HEK293 (cell line): ENCODE data around the gene ALKAL2.
A peak's percentile ranks its signal among the peaks of the same experiment; 100 is the strongest.
"Not testable (repeated sequence)": the region's sequence is repeated elsewhere in the genome, so short reads cannot be mapped to it uniquely, and the experiment has no call there.

Experiments
- CTCF ChIA-PET: fragments of 350-600 bp; formaldehyde crosslinking; extraction: SDS; loops from one replicate; lab custom pipeline; 2021; ENCODE audit warnings: antibody characterized with exemption; lab: Yijun Ruan, JAX
- POLR2A ChIA-PET: fragments of 300-600 bp; formaldehyde crosslinking; extraction: SDS; loops from one replicate; lab custom pipeline; 2020; ENCODE audit warnings: antibody characterized with exemption, inconsistent platforms; lab: Yijun Ruan, JAX
- H3K27ac ChIP-seq: fragments of 200-500 bp; sonication (Bioruptor generic); 2 replicates; pipeline ENCODE4 v1.5.1; 2014; ENCODE audit warnings: low read depth, low read length, control low read depth, inconsistent platforms; ENCODE audit errors: extremely low read depth
- H3K36me3 ChIP-seq, 2 experiments: fragments of 200-500 bp in 1 of 2; sonication (Bioruptor generic) in 1 of 2; 1 replicate in 1 of 2; 2 replicates in 1 of 2; pipeline ENCODE4 v1.5.1; 2014 to 2017; ENCODE audit warnings: inconsistent platforms in 2 of 2, low read length in 2 of 2; ENCODE audit not compliant: control insufficient read depth in 2 of 2, insufficient read depth in 1 of 2
- H3K4me1 ChIP-seq: fragments of 200-500 bp; sonication (Bioruptor generic); 2 replicates; pipeline ENCODE4 v1.5.1; 2014; ENCODE audit warnings: mild to moderate bottlenecking, low read length, inconsistent platforms; ENCODE audit not compliant: control insufficient read depth, insufficient read depth
- H3K4me3 ChIP-seq: 2 replicates; pipeline ENCODE4 v1.5.1; 2011; ENCODE audit warnings: low read depth, mild to moderate bottlenecking, control low read depth, low read length, moderate library complexity
- H3K9me3 ChIP-seq: fragments of 200-500 bp; sonication (Bioruptor generic); 2 replicates; pipeline ENCODE4 v1.5.1; 2014; ENCODE audit warnings: low read depth, low read length, inconsistent platforms; ENCODE audit not compliant: control insufficient read depth, insufficient read depth
- IKZF3 ChIP-seq: fragments of 450-650 bp; IDR thresholded peaks from 2 replicates; pipeline ENCODE4 v1.5.0; 2018; ENCODE audit warnings: missing biosample characterization, mild to moderate bottlenecking, missing genetic modification characterization, moderate library complexity
- KLF17 ChIP-seq: fragments of 450-650 bp; formaldehyde crosslinking; IDR thresholded peaks from 2 replicates; pipeline ENCODE4 v1.5.1; 2016; ENCODE audit warnings: missing biosample characterization, missing genetic modification characterization
- SCRT1 ChIP-seq: fragments of 450-650 bp; formaldehyde crosslinking; IDR thresholded peaks from 2 replicates; pipeline ENCODE4 v1.5.1; 2016; ENCODE audit warnings: missing biosample characterization, missing genetic modification characterization, borderline replicate concordance
- TRIM28 ChIP-seq: IDR thresholded peaks from 2 replicates; pipeline ENCODE4 v1.6.1; 2011; ENCODE audit warnings: low read length, control low read depth, borderline replicate concordance
- ZBTB1 ChIP-seq: fragments of 450-650 bp; formaldehyde crosslinking; IDR thresholded peaks from 2 replicates; pipeline ENCODE4 v1.5.1; 2016; ENCODE audit warnings: missing biosample characterization, missing genetic modification characterization
- ZBTB20 ChIP-seq: fragments of 450-650 bp; formaldehyde crosslinking; IDR thresholded peaks from 2 replicates; pipeline ENCODE4 v1.5.1; 2016; ENCODE audit warnings: missing biosample characterization, missing genetic modification characterization
- ZBTB26 ChIP-seq: fragments of 450-650 bp; formaldehyde crosslinking; optimal IDR thresholded peaks from 2 replicates; pipeline ENCODE3; 2016; ENCODE audit warnings: missing biosample characterization, mild to moderate bottlenecking, missing genetic modification characterization
- ZBTB44 ChIP-seq: fragments of 450-650 bp; IDR thresholded peaks from 2 replicates; pipeline ENCODE4 v1.5.1; 2018; ENCODE audit warnings: missing biosample characterization, mild to moderate bottlenecking, missing genetic modification characterization
- ZBTB6 ChIP-seq: fragments of 450-650 bp; formaldehyde crosslinking; IDR thresholded peaks from 2 replicates; pipeline ENCODE4 v1.5.1; 2017; ENCODE audit warnings: missing biosample characterization, missing genetic modification characterization
- ZFP41 ChIP-seq: fragments of 450-650 bp; formaldehyde crosslinking; IDR thresholded peaks from 2 replicates; pipeline ENCODE4 v1.5.1; 2016; ENCODE audit warnings: missing biosample characterization, missing genetic modification characterization, borderline replicate concordance
- ZFP69B ChIP-seq: fragments of 450-650 bp; formaldehyde crosslinking; IDR thresholded peaks from 2 replicates; pipeline ENCODE4 v1.5.1; 2016; ENCODE audit warnings: missing biosample characterization, missing genetic modification characterization
- ZNF174 ChIP-seq: fragments of 450-650 bp; formaldehyde crosslinking; IDR thresholded peaks from 2 replicates; pipeline ENCODE4 v1.5.0; 2017; ENCODE audit warnings: missing biosample characterization, mild to moderate bottlenecking, missing genetic modification characterization
- ZNF221 ChIP-seq: fragments of 450-650 bp; formaldehyde crosslinking; IDR thresholded peaks from 2 replicates; pipeline ENCODE4 v1.5.1; 2017; ENCODE audit warnings: missing biosample characterization, missing genetic modification characterization, borderline replicate concordance
- ZNF324 ChIP-seq: fragments of 450-650 bp; formaldehyde crosslinking; IDR thresholded peaks from 2 replicates; pipeline ENCODE4 v1.5.1; 2016; ENCODE audit warnings: missing biosample characterization, missing genetic modification characterization
- ZNF335 ChIP-seq: fragments of 450-650 bp; formaldehyde crosslinking; conservative IDR thresholded peaks from 2 replicates; pipeline ENCODE4 v1.5.1; 2016; ENCODE audit warnings: missing biosample characterization, missing genetic modification characterization
- ZNF544 ChIP-seq: fragments of 450-650 bp; formaldehyde crosslinking; IDR thresholded peaks from 2 replicates; pipeline ENCODE4 v1.5.0; 2017; ENCODE audit warnings: missing biosample characterization, missing genetic modification characterization
- ZNF707 ChIP-seq: fragments of 450-650 bp; formaldehyde crosslinking; IDR thresholded peaks from 2 replicates; pipeline ENCODE4 v1.5.1; 2016; ENCODE audit warnings: missing biosample characterization, missing genetic modification characterization
- ZNF768 ChIP-seq: fragments of 450-650 bp; formaldehyde crosslinking; IDR thresholded peaks from 2 replicates; pipeline ENCODE4 v1.5.1; 2018; ENCODE audit warnings: missing biosample characterization, mild to moderate bottlenecking, missing genetic modification characterization

ALKAL2 gene

GRCh38 chr2:287911-288757, at the start of gene ALKAL2:
ALKAL2 (minus strand) TSS chr2:288091; CDS start chr2:287835, 256 bp downstream.
- Histone ChIP-seq H3K27ac (no peak within 1 kb of the TSS), H3K9me3 (no peaks in the 10 kb centered on the region), H3K4me3 (peak within 1 kb of the TSS; percentile 17), H3K4me1 (no peaks in the 10 kb centered on the region), H3K36me3 (no peaks in the 10 kb centered on the region)
- ChIA-PET CTCF (no interaction called here), POLR2A (interaction anchor here (0.5 kb wide), 1 partner anchor 178 kb away, joined by 3 read pairs; no protein-coding TSS in a partner anchor)
- TF ChIP-seq ZBTB26 (peak; percentile 45), ZNF324 (tag by site-specific recombination) (no peak)

- H3K9me3 ChIP-seq, H3K4me1 ChIP-seq, CTCF ChIA-PET, H3K27ac ChIP-seq, H3K4me3 ChIP-seq, POLR2A ChIA-PET, H3K36me3 ChIP-seq: not testable (repeated sequence)
- TF ChIP-seq ZNF707 (tag by site-specific recombination) = peak; percentile 92
Measured at GRCh38 chr2:336949-337348, 49.1 kb upstream of the ALKAL2 start.

- CTCF ChIA-PET = no interaction called here
Measured at GRCh38 chr2:336360-336759, 48.5 kb upstream of the ALKAL2 start.

GRCh38 chr2:332592-332991, 44.7 kb upstream of the ALKAL2 start:
- H3K27ac ChIP-seq = no peak overlapping the region
- no peak overlapping the region for H3K4me3 ChIP-seq
- no peaks in the 10 kb centered on the region for H3K4me1 ChIP-seq
- POLR2A ChIA-PET = no interaction called here
- no peaks in the 10 kb centered on the region for H3K36me3 ChIP-seq
- no peak for TF ChIP-seq ZNF335 (tag by site-specific recombination)
- TF ChIP-seq ZNF221 (tag by site-specific recombination) = no peak
- no peak for TF ChIP-seq ZBTB1 (tag by site-specific recombination)
- TF ChIP-seq ZBTB6 (tag by site-specific recombination) = no peak
- TF ChIP-seq, all 188 proteins: peak for 0
- CTCF ChIA-PET = interaction anchor here (0.6 to 2.0 kb wide), 9 partner anchors 10 to 383 kb away, joined by 3 to 9 read pairs (median 4); no protein-coding TSS in a partner anchor
- H3K9me3 ChIP-seq = no peaks in the 10 kb centered on the region

More at GRCh38 chr2:336360-336759, 48.5 kb upstream of the ALKAL2 start:
- H3K9me3 ChIP-seq = no peaks in the 10 kb centered on the region
- POLR2A ChIA-PET = no interaction called here
- no peaks in the 10 kb centered on the region for H3K36me3 ChIP-seq
- no peak overlapping the region for H3K27ac ChIP-seq
- TF ChIP-seq ZBTB20 (tag by site-specific recombination) (no peak), ZNF707 (tag by site-specific recombination) (no peak), IKZF3 (tag by site-specific recombination) (no peak), ZNF544 (tag by site-specific recombination) (no peak)
- no peaks in the 10 kb centered on the region for H3K4me1 ChIP-seq
- no peak overlapping the region for H3K4me3 ChIP-seq

GRCh38 chr2:328761-329160, 40.9 kb upstream of the ALKAL2 start:
- POLR2A ChIA-PET = no interaction called here
- H3K27ac ChIP-seq = no peak overlapping the region
- CTCF ChIA-PET = interaction anchor here (0.6 kb wide), 1 partner anchor 1441 kb away, joined by 3 read pairs; no protein-coding TSS in a partner anchor
- no peak for TF ChIP-seq ZBTB44 (tag by site-specific recombination)
- no peak for TF ChIP-seq SCRT1
- no peak for TF ChIP-seq ZNF335 (tag by site-specific recombination)
- TF ChIP-seq ZNF768 (tag by site-specific recombination) = no peak
- TF ChIP-seq KLF17 = no peak
- TF ChIP-seq ZFP69B (tag by site-specific recombination) = no peak
- no peak for TF ChIP-seq ZFP41
- no peak for TF ChIP-seq ZNF174 (tag by site-specific recombination)
- TF ChIP-seq TRIM28 = peak; percentile 82; the same call in 1 of the 2 replicates

More at GRCh38 chr2:328761-329160, 40.9 kb upstream of the ALKAL2 start:
- Histone ChIP-seq H3K4me1 (no peaks in the 10 kb centered on the region), H3K4me3 (no peak overlapping the region), H3K9me3 (no peaks in the 10 kb centered on the region), H3K36me3 (no peaks in the 10 kb centered on the region)
